SKM-1 (cell line): ENCODE data around the gene SPANXC.
"Not testable (repeated sequence)": the region's sequence is repeated elsewhere in the genome, so short reads cannot be mapped to it uniquely, and the experiment has no call there.

Experiments used
- DNase-seq: peaks from one replicate; lab custom pipeline; 2025; ENCODE audit not compliant: unreplicated experiment; lab: John Stamatoyannopoulos, UW

SPANXC gene, protein sequence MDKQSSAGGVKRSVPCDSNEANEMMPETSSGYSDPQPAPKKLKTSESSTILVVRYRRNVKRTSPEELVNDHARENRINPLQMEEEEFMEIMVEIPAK

DNA sequence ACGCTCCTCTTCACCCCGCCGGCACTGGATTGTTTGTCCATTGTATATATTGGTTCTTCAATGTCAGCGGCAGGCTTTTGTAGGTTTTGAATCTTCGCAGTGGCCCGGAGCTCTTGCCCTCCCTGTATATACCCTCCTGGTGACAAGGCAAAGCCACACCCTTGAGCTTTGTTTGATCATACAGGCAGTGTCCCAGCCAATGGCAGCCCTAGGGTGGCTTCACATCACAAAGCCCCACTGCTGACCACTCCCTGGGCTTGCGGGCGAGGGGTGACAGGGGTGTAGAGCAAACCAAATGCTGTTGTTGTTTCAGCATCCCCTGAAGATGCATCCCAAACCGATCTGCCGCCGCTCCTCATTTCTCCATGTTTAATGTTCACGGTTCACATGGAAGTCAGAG is at the start of gene SPANXC:
Gene SPANXC, minus strand, starts transcription at position 101 of the 400 bp plus-strand sequence. Its CDS starts 60 bp downstream, at position 41.
- DNase-seq, result not testable (repeated sequence)

DNA sequence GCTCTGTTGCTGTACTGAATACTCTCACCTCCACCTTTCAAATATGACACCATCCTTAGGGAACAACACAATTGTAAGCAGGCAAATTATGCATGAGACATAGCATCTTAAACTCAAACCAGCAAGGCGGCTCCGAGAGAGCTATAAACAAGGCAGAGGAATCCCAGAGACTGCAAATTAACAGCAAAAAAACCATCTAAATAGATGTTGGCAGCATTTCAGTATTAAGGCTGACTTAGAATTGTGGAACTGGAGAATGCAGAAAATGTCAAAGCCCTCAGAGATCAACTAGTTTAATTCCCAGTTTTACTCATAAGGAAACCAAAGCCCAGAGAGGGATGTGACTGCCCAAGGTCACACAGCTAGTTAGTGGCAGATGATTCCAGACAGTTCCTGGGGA is 37.2 kb upstream of the SPANXC start:
- DNase-seq, result no peak

DNA sequence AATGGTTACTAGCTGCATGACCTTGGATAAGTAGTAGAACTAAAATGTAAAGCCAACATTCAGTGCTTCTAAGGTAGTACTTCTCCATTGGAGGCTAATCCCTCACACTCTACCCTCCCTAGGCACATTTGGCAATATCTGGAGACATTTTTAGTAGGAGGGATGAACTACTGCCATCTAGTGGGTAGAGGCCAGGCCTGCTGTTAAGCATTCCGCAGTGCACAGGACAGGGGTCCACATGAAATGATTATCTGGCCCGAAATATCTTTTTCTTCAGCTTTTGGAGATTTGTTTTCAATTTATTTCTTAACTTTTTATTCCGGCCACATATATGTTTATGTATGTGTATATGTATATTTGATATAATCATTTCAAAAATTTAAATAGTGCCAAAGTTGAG is 36.0 kb upstream of the SPANXC start:
- peak; percentile 21 for DNase-seq

DNA sequence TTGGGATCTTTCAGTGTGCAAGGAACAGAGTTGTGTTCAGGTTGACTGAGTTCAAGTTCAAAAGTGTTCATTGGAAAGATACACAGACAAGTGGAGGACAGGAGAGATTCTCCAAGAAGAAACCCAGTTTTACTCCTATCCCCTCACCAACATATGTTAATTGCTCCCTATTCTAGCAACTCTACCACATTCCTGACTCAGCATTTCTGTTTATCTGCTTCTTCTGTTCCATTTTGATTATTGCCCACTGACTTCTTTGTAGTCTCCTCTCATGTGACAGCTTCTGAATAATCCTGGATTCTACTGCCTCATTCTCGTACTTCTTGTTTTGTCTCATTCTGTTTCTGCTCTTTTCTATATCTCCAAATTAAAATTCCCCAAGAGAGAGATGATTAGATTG is 15.8 kb upstream of the SPANXC start:
- no peak for DNase-seq

DNA sequence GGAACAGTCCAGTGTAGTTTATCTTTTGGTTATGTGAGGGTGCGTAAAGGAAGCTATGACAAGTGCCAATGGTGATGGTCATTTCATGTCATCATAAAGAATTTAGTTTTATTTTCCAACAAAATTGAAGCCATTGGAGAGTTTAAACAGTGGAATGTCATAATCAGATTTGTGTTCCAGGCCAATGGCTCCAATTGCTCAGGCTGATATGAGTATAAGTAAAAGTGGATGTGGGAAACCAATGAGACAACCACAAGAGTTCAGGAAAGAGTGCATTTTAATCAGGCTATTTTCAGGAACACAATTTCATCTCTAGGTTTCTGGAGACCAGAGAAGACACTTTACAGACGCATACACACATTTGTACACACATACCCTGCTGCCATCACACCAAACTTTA is 20.7 kb downstream of the SPANXC start:
- DNase-seq, result no peak

DNA sequence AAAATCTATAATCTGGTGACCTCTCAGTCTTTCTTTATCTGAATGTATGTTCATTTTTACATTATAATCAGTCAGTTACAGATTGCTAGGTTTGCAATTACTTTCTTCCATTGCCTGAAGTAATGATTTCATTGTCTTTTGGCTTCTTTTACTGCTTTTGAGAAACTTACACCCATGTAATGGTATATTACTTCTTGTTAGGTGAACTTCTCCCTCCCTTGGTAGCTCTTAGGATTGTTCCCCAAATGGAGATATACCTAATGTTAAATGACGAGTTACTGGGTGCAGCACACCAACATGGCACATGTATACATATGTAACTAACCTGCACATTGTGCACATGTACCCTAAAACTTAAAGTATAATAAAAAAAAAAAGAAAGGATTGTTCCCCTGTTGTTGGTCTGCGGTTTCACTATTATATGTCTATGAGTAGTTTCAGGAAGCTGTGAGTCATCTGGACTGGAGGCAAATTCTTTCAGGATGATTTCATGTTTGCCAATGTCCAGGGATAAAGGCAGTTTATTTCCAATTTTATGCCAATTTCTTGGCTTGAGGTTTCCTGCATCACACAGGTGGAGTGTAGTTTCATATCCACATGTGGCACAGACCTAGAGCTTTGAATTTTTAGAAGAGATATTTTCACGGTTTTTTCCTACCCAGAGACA is 21.8 kb downstream of the SPANXC start:
- DNase-seq, result no peak

DNA sequence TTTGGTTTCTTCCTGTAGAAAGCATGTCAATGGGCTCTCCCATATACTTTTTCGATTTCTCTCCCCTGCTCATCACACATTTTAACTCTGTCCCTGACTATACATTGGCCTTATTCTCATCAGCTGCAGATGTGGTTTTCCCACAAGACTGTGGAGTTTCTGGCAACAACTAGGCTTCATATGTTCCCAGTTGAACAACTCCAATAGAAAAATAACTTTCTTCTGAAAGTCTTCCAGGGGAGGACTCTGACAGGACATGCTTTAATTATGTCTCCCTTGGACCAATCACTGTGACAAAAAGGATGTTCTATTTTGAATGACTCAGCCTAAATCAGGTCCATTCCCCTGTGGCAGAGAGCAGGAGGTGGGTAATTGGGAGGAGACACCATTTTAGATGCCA is 28.1 kb downstream of the SPANXC start:
- DNase-seq, result no peak

DNA sequence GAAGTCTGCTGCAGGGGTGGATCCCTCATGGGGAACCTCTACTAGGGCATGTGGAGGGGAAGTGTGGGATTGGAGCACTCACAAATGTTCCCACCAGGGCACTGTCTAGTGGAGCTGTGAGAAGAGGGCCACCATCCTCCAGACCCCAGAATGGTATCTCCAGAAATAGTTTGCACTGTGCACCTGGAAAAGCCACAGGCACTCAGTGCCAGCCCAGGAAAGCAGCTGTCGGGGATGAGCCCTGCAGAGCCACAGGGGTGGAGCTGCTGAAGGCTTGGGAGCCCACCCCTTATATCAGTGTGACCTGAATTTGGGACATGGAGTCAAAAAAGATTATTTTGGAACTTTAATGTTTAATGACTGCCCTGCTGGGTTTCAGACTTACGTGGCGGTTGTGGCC is 40.4 kb downstream of the SPANXC start:
- DNase-seq, result no peak
